ENCODE data around the gene FRMD4B.

- no peak for TF ChIP-seq CTCF (IDR thresholded peaks at IDR 0.05)
- TF ChIP-seq POLR2A (IDR thresholded peaks at IDR 0.05) = no peak
- no peak for TF ChIP-seq EP300 (IDR thresholded peaks at IDR 0.05)
Measured at GRCh38 chr3:69273896-69274295, 112.0 kb downstream of the FRMD4B start.
